Amygdala (tissue), 56 donors: ENCODE results near the gene CCDC63.
"Not testable (repeated sequence)": the region's sequence is repeated elsewhere in the genome, so short reads cannot be mapped to it uniquely, and the experiment has no call there.

ENCODE experiments used
- DNase-seq, 56 donors: peaks; one replicate each; lab custom pipeline; 2025; lab: John Stamatoyannopoulos, UW

CCDC63 gene

DNA sequence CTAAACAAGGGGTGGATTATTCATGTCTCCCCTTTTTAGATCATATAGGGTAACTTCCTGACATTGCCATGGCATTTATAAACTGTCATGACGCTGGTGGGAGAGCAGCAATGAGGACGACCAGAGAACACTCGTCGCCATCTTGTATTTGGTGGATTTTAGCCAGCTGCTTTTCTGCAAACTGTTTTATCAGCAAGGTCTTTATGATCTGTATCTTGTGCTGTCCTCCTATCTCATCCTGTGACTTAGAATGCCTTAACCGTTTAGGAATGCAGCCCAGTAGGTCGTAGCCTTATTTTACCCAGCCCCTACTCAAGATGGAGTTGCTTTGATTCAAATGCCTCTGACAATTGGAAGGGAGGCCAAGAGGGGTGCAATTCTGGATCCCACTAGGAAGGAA, 5.8 kb upstream of the CCDC63 start:
- no peak for DNase-seq

DNA sequence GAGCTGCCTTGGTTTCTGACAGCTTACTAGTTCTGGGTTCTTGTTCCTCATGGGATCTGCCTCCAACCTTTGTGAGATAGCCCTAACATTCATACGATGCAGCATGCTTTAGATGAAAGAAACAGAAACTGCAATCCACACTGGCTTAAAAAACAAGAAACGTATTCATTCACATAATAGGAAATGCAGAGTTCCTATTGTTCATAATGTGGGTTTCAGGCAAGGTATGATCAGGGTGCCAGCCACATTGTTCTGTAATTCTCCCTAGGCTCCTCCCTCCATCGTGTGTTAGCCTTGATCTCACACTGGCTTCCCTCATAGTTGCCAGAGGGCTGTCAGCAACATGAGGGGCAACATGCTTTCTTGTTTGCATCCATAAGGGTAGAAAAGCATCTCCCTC, 2.7 kb upstream of the CCDC63 start:
- DNase-seq: no peak

DNA sequence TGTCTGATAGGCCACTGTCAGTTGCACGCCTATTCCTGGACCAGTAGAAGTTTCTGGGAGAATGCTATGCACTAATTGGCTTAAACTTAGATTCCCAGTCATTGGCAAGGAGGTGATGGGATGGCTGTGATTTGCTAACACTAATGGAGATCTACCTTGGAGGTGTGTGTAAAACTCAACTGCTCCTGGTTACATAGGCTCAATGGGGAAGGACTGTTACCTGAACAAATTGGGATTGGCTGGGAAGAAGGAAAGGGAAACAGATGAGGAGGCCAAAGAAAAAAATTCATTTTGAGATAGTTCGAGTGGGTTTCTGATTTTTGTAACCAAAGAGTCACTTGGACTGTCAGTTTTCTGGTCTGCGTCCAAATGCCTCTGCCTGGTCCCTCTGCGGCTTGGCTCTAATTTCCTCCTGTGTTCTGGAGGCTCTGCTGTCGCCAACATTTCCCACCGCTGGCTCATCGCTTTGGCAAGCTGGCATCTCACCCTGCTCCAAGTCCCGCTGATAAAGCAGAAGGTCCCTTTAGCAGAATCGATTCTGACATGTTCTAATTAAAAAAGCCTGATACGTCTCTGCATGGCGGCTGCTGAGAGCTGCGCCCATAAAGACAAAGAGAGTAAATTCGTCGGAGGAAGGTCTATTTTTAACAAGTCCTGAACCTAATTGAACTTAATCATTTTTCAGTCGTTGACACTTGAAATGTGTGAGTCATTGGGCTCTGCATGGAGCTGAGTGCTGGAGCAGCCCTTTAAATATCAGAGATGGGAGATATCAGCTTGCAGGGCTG, 2.0 kb upstream of the CCDC63 start:
- DNase-seq: peak in 9 of 56 donors; percentile 3 to 23 (median 9)

DNA sequence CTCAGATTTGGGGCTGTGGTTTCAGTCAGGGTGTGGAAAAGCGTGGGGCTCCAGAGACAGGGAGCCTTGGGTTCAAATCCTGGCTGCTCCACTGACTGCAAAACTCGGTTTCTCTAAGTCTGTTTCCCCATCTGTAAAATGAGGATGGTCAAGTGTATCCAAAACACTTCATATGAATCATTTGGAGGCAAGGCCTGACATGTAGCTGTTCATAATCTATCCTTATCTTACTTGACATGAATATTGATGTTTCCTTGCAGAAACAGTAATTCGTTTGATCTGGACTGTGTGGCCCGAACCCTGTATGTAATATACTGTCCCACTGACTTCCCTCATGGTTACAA, 1.5 kb upstream of the CCDC63 start:
- DNase-seq: no peak

DNA sequence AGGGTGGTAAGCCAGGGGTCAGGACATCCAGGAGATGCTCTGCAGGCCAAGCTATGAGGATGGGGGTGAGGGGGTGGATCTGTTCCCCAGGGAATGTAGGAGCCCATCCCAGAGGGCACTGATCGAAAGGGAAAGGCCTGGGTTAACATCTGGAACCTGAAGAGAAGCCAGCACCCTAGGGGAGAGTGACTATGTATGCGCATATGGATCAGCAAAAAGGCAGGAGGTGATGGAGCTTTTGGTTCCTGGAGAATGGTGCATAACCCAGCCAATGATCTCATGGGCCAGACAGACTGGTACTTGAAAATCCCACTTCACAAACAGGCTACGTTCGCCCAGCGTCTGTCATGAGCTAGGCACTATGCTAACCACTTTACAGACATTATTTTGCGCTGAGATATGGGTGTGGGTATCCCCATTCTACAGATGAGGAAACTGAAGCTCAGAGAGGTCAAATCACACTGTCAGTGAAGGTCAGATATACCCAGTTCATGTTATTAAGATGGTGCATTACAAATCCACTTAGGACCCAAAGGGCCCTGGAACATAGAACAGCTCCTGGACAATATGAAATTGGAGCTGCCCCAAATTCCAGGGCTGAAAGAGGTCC, 1.6 kb downstream of the CCDC63 start:
- no peak for DNase-seq

GRCh38 chr12:110849221-110849620, 2.4 kb downstream of the CCDC63 start:
- no peak for DNase-seq

DNA sequence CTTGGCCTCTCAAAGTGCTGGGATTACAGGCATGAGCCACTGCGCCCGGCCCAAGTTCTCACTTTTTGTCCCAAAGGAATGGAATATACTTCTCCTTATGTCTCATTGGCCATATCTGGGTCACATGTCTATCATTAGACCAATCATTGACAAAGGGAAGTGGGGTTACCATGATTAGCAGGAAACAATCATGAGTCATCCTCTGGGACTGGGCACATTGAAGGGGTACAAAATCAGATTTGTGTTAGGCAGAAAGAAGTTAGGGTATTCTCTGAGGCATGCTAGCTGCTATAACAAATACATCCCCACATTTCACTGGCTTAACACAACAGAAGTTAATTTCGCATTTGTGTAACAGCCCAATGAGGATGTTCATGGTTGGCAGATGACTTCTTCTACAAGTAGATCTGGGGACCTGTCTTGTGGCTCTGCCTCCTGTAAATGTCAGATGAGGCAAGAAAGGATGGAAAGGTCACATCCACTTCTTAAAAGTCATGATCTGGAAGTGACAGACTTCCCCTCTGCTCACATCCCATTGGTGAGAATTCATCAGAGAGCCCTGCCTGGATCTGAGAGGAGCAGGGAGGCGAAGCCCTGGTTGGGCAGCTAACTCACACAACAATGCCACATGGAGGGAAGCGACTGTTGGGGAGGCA, 3.1 kb downstream of the CCDC63 start:
- no peak for DNase-seq

DNA sequence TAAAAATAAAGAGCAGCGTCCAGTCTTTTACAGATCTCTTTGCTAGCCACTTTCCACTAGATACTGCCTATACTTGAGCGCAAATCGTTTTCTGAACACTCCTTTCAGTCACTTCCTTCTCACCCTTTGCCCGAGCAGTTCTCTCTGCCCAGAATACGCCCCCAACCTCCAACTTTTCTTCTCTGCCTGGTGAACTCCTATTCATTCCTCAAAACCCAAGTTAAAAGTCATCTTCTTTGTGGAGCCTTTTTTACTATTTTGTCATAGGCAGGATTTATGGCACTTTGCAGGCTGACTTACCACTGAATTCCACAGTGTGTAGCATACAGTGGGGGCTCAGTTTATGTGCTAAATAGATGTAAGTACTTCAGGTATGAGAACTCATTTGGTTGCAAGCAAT, 4.0 kb downstream of the CCDC63 start:
- DNase-seq: no peak

DNA sequence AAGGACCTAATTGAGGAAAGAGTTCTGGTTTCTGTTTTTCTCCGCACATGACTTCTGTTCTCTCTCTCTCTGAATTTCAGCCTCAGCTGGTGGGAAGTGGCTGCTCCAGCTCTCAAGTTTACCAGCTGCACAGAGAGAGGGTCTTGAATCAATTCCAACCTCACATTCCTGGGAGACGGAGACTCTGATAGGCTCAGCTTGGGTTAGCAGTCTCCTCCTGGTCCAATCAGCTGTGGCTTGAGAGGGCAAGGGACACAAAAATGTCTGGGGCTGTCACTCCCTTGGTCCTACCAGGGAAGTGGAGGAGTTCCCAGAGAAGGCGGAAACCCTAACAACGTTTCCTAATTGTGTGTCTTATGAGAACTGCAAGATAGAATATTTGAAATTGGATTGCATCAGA, 7.0 kb downstream of the CCDC63 start:
- no peak for DNase-seq

GRCh38 chr12:110856542-110856941, 9.8 kb downstream of the CCDC63 start:
- DNase-seq: no peak

DNA sequence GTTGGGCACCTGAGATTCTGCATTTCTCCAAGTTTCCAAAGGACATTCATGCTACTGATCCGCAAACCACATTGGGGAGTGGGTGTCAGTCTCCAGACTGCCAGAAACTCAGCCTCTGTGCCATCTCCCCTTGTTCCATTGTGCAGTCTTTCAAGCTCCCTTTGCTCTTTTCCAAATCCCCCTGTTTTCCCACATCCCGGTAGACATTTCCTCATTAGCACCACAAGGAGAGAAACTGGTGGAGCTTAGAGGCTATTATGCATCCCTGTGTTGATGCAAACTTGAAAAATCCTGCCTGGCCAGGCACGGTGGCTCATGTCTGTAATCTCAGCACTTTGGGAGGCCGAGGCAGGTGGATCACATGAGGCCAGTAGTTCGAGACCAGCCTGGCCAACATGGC, 10.7 kb downstream of the CCDC63 start:
- no peak for DNase-seq

DNA sequence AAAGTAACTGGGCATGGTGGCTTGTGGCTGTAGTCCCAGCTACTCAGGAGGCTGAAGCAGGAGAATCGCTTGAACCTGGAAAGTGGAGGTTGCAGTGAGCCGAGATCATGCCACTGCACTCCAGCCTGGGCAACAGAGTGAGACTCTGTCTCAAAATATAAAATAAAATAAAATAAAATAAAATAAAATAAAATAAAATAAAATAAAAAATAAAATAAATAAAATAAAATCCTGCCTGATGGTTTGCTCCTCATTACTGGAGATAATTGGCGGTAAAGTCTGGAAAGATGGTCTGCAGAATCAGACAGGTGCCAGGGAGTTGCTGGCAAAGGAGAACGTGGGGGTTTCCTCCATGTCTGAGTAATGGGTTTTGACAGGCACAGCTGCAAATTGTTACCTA, 11.2 kb downstream of the CCDC63 start:
- not testable (repeated sequence) for DNase-seq

GRCh38 chr12:110858848-110859247, 12.1 kb downstream of the CCDC63 start:
- DNase-seq: no peak

DNA sequence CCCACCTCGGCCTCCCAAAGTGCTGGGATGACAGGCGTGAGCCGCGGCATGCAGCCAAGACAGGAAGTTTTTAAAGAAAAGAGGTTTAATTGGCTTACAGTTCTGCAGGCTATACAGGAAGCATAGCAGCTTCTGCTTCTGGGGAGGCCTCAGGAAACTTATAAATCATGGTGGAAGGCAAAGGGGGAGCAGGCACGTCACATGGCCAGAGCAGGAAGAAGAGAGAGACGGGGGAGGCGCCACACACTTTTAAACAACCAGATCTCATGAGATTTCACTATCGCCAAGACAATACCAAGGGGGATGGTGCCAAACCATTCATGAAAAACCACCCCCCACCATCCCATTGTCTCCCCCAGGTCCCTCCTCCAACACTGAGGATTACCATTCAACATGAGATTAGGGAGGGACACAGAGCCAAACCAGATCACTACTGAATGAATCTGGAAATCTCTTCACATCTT, 14.1 kb downstream of the CCDC63 start:
- DNase-seq: no peak

- DNase-seq: no peak
Observed at GRCh38 chr12:110861729-110862128, 14.9 kb downstream of the CCDC63 start.

DNA sequence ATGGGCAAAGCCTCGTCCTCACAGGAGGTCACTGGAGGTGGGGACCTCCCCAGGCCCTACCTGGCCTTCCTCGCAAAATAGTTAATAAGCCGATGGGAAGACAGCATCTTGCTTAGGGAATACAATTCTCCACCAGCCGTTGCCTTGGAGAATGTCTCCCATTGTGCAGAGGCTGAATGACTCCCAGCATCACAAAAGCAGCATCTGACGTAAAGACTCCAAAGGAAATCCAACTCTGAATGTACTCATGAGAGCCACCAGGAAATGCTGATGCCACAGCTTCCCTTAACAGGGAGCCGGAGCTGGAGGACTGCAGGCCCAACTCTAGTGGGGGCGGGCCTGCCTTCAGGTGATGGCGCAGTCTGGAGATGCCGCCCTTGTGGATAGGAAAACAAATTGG, 15.5 kb downstream of the CCDC63 start:
- no peak for DNase-seq

- DNase-seq: no peak
Observed at GRCh38 chr12:110863161-110863560, 16.4 kb downstream of the CCDC63 start.

DNA sequence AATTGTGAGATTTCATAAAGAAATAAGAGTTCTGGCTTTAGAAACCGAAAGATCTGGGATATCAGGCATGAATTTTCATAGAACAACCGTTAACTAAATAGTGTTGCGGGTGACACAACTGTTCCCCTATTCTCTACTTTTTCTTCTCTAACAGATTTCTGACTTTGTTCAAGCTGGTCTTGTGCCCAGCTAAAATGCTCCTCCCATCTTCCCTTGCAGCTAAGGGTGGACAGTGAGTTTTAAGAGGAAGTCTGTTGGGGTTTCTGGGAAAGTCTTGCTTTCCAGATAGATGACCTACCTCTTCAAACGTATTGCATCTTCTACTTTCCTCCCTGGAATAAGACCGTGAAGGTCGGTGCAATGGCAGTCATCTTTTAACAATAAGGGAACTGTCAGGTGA, 18.7 kb downstream of the CCDC63 start:
- no peak for DNase-seq

- peak in 1 of 56 donors; percentile 2 for DNase-seq
Observed at GRCh38 chr12:110869026-110869425, 22.2 kb downstream of the CCDC63 start.

GRCh38 chr12:110869803-110870202, 23.0 kb downstream of the CCDC63 start:
- DNase-seq: no peak

GRCh38 chr12:110872100-110872499, 25.3 kb downstream of the CCDC63 start:
- DNase-seq: no peak

GRCh38 chr12:110874351-110874750, 27.6 kb downstream of the CCDC63 start:
- no peak for DNase-seq
